ENCODE data around the gene PFKFB3. TPM values are rescaled to one million over a fixed set of nuclear protein-coding genes. Genes with fewer than 3 reads are reported as not detected.
"Not testable (repeated sequence)": the region's sequence is repeated elsewhere in the genome, so short reads cannot be mapped to it uniquely, and the experiment has no call there.

The PFKFB3 gene
- total RNA-seq, 1 donor from 2014 or later: 28.1 TPM

- ATAC-seq (no peak), DNase-seq (ENCODE audit: missing footprints) (no peak)
- intact Hi-C loops (cut with DNase I): no loop called here
Observed at GRCh38 chr10:6278519-6279120, 75.9 kb downstream of the PFKFB3 start.

GRCh38 chr10:6279540-6280267, 77.0 kb downstream of the PFKFB3 start:
- no peak for DNase-seq (ENCODE audit: missing footprints)
- intact Hi-C loops (cut with DNase I): no loop called here
- no peak for ATAC-seq

- intact Hi-C loops (cut with DNase I): no loop called here
- DNase-seq (ENCODE audit: missing footprints): no peak
- no peak for ATAC-seq
Observed at GRCh38 chr10:6280291-6280690, 77.6 kb downstream of the PFKFB3 start.

- intact Hi-C loops (cut with DNase I): no loop called here
- DNase-seq (ENCODE audit: missing footprints) (no peak), ATAC-seq (no peak)
Observed at GRCh38 chr10:6282454-6282958, 79.8 kb downstream of the PFKFB3 start.

GRCh38 chr10:6283655-6284054, 80.9 kb downstream of the PFKFB3 start:
- ATAC-seq (no peak), DNase-seq (ENCODE audit: missing footprints) (no peak)
- intact Hi-C loops (cut with DNase I): no loop called here

- intact Hi-C loops (cut with DNase I); ATAC-seq; DNase-seq (ENCODE audit: missing footprints): not testable (repeated sequence)
Observed at GRCh38 chr10:6290621-6291020, 87.9 kb downstream of the PFKFB3 start.

- intact Hi-C loops (cut with DNase I): no loop called here
- ATAC-seq (no peak), DNase-seq (ENCODE audit: missing footprints) (no peak)
Observed at GRCh38 chr10:6292741-6293151, 90.0 kb downstream of the PFKFB3 start.

GRCh38 chr10:6296425-6296824, 93.7 kb downstream of the PFKFB3 start:
- ATAC-seq; intact Hi-C loops (cut with DNase I); DNase-seq (ENCODE audit: missing footprints): not testable (repeated sequence)

GRCh38 chr10:6296828-6297251, 94.1 kb downstream of the PFKFB3 start:
- DNase-seq (ENCODE audit: missing footprints) (no peak), ATAC-seq (no peak)
- intact Hi-C loops (cut with DNase I): no loop called here

- DNase-seq (ENCODE audit: missing footprints) (no peak), ATAC-seq (no peak)
- intact Hi-C loops (cut with DNase I): no loop called here
Observed at GRCh38 chr10:6297522-6297921, 94.8 kb downstream of the PFKFB3 start.

- no peak for DNase-seq (ENCODE audit: missing footprints)
- intact Hi-C loops (cut with DNase I): no loop called here
- no peak for ATAC-seq
Observed at GRCh38 chr10:6297951-6298381, 95.2 kb downstream of the PFKFB3 start.

GRCh38 chr10:6298428-6298827, 95.7 kb downstream of the PFKFB3 start:
- ATAC-seq (no peak), DNase-seq (ENCODE audit: missing footprints) (no peak)
- intact Hi-C loops (cut with DNase I): no loop called here

GRCh38 chr10:6299234-6299633, 96.5 kb downstream of the PFKFB3 start:
- intact Hi-C loops (cut with DNase I): no loop called here
- DNase-seq (ENCODE audit: missing footprints) (no peak), ATAC-seq (no peak)

- DNase-seq (ENCODE audit: missing footprints): no peak
- no peak for ATAC-seq
- intact Hi-C loops (cut with DNase I): no loop called here
Observed at GRCh38 chr10:6299743-6300105, 97.0 kb downstream of the PFKFB3 start.

- intact Hi-C loops (cut with DNase I): no loop called here
- ATAC-seq: peak; percentile 10
- DNase-seq (ENCODE audit: missing footprints): no peak
Observed at GRCh38 chr10:6300106-6300783, 97.5 kb downstream of the PFKFB3 start.

- intact Hi-C loops (cut with DNase I): no loop called here
- DNase-seq (ENCODE audit: missing footprints) (no peak), ATAC-seq (no peak)
Observed at GRCh38 chr10:6300784-6301460, 98.2 kb downstream of the PFKFB3 start.

- DNase-seq (ENCODE audit: missing footprints) (no peak), ATAC-seq (no peak)
- intact Hi-C loops (cut with DNase I): no loop called here
Observed at GRCh38 chr10:6301488-6302075, 98.8 kb downstream of the PFKFB3 start.

All from Right ventricle myocardium inferior (tissue), 1 donor.